Measurements from ENCODE around the gene CXCL8. TPM values are rescaled to one million over a fixed set of nuclear protein-coding genes. Genes with fewer than 3 reads are reported as not detected.

CXCL8 gene
- total RNA-seq, 4 donors from 2014 or later, result 0.62 to 1.9 (median 1.2) TPM; not detected in 1

GRCh38 chr4:73729534-73730165, 10.7 kb upstream of the CXCL8 start:
- Histone ChIP-seq H3K4me1 (peaks cover 0 to 3% (median 0%) of the 10 kb centered on the region in 3 donors), H3K4me3 (no peak overlapping the region), H3K27me3 (no peaks in the 10 kb centered on the region), H3K27ac (no peak overlapping the region), H3K36me3 (no peaks in the 10 kb centered on the region), H3K9me3 (no peaks in the 10 kb centered on the region)
- WGBS, 2 donors (ENCODE audit: low coverage in 1 of 2), result 19 to 40% methylated on average over 3 of the region's 3 CpGs
- ATAC-seq, result peak; percentile 86
- TF ChIP-seq POLR2AphosphoS5 (IDR thresholded peaks at IDR 0.05) (peak; percentile 24), EP300 (IDR thresholded peaks at IDR 0.05) (no peak), CTCF (IDR thresholded peaks at IDR 0.05) (peak; percentile 59 to 84 (median 74)), POLR2A (IDR thresholded peaks at IDR 0.05) (no peak)

GRCh38 chr4:73730292-73730691, 10.1 kb upstream of the CXCL8 start:
- TF ChIP-seq POLR2AphosphoS5 (IDR thresholded peaks at IDR 0.05) (no peak), CTCF (IDR thresholded peaks at IDR 0.05) (no peak), EP300 (IDR thresholded peaks at IDR 0.05) (no peak), POLR2A (IDR thresholded peaks at IDR 0.05) (no peak)
- H3K36me3 ChIP-seq, result no peaks in the 10 kb centered on the region
- H3K4me1 ChIP-seq, result peaks cover 0 to 3% (median 0%) of the 10 kb centered on the region in 3 donors
- H3K27me3 ChIP-seq, result no peaks in the 10 kb centered on the region
- no peak overlapping the region for H3K4me3 ChIP-seq
- no peak for ATAC-seq
- 64 to 73% methylated on average over 2 of the region's 2 CpGs for WGBS, 2 donors (ENCODE audit: low coverage in 1 of 2)
- H3K27ac ChIP-seq, result no peak overlapping the region
- H3K9me3 ChIP-seq, result no peaks in the 10 kb centered on the region

GRCh38 chr4:73730867-73731266, 9.5 kb upstream of the CXCL8 start:
- Histone ChIP-seq H3K27ac (no peak overlapping the region), H3K4me3 (no peak overlapping the region), H3K4me1 (peaks cover 0 to 3% (median 0%) of the 10 kb centered on the region in 3 donors), H3K36me3 (no peaks in the 10 kb centered on the region), H3K27me3 (no peaks in the 10 kb centered on the region), H3K9me3 (no peaks in the 10 kb centered on the region)
- no peak for ATAC-seq
- no peak for TF ChIP-seq EP300 (IDR thresholded peaks at IDR 0.05)
- no peak for TF ChIP-seq CTCF (IDR thresholded peaks at IDR 0.05)
- TF ChIP-seq POLR2A (IDR thresholded peaks at IDR 0.05), result no peak
- TF ChIP-seq POLR2AphosphoS5 (IDR thresholded peaks at IDR 0.05), result no peak
- 92 to 100% methylated on average over 2 to 3 of the region's 3 CpGs for WGBS, 2 donors (ENCODE audit: low coverage in 1 of 2)

- Histone ChIP-seq H3K4me3 (no peak overlapping the region), H3K36me3 (no peaks in the 10 kb centered on the region), H3K9me3 (no peaks in the 10 kb centered on the region), H3K27ac (no peak overlapping the region), H3K4me1 (peaks cover 0 to 3% (median 0%) of the 10 kb centered on the region in 3 donors), H3K27me3 (no peaks in the 10 kb centered on the region)
- TF ChIP-seq POLR2A (IDR thresholded peaks at IDR 0.05) (no peak), POLR2AphosphoS5 (IDR thresholded peaks at IDR 0.05) (no peak), CTCF (IDR thresholded peaks at IDR 0.05) (no peak), EP300 (IDR thresholded peaks at IDR 0.05) (no peak)
- 71 to 87% methylated on average over 1 to 8 of the region's 8 CpGs for WGBS, 2 donors (ENCODE audit: low coverage in 1 of 2)
- peak; percentile 34 for ATAC-seq
Observed at GRCh38 chr4:73731968-73732610, 8.3 kb upstream of the CXCL8 start.

All from gastroesophageal sphincter (tissue), 4 donors.